GM23338 (cell line): ENCODE measurements around the gene ZBTB7C. TPM values are rescaled to one million over a fixed set of nuclear protein-coding genes. Genes with fewer than 3 reads are reported as not detected.

Experiments
- ATAC-seq: fragments of 200-7000 bp; cut with Tn5 transposase; 3 replicates; pipeline ENCODE4 v1.9.1; 2020
- DNase-seq: peaks from one replicate; pipeline ENCODE4 v3.0.0-alpha.2; 2015; ENCODE audit warnings: low spot score
- H2AFZ ChIP-seq: fragments of 200-600 bp; sonication (generic); 2 replicates; pipeline ENCODE4 v1.8.0; 2016; ENCODE audit warnings: antibody characterized with exemption, mild to moderate bottlenecking, moderate library complexity
- H3F3A ChIP-seq: fragments of 200-600 bp; sonication (generic); replicated peaks from 2 replicates; pipeline ENCODE4 v1.8.0; 2017; ENCODE audit warnings: antibody characterized with exemption, mixed run types, low read depth
- H3K27ac ChIP-seq: fragments of 200-600 bp; sonication (generic); 2 replicates; pipeline ENCODE4 v1.6.1; 2016; ENCODE audit warnings: low read depth
- H3K27me3 ChIP-seq: fragments of 200-600 bp; sonication (generic); 2 replicates; pipeline ENCODE4 v1.8.0; 2016; ENCODE audit warnings: mild to moderate bottlenecking, mixed run types, moderate library complexity; ENCODE audit not compliant: insufficient read depth
- H3K36me3 ChIP-seq: fragments of 200-600 bp; sonication (generic); 2 replicates; pipeline ENCODE4 v1.8.0; 2016; ENCODE audit warnings: mild to moderate bottlenecking; ENCODE audit not compliant: insufficient read depth
- H3K4me1 ChIP-seq: fragments of 200-600 bp; sonication (generic); 2 replicates; pipeline ENCODE4 v1.8.0; 2016; ENCODE audit warnings: mild to moderate bottlenecking, moderate library complexity; ENCODE audit not compliant: insufficient read depth
- H3K4me2 ChIP-seq: fragments of 200-600 bp; sonication (generic); 2 replicates; pipeline ENCODE4 v1.7.1; 2017; ENCODE audit warnings: mixed run types
- H3K4me3 ChIP-seq: fragments of 200-600 bp; sonication (generic); 2 replicates; pipeline ENCODE4 v1.6.1; 2016; ENCODE audit warnings: mixed run types
- H3K79me2 ChIP-seq: fragments of 200-600 bp; sonication (generic); replicated peaks from 2 replicates; pipeline ENCODE4 v1.8.0; 2017; ENCODE audit warnings: mild to moderate bottlenecking; ENCODE audit not compliant: insufficient read depth
- H3K9me2 ChIP-seq: fragments of 200-600 bp; sonication (generic); 2 replicates; pipeline ENCODE4 v1.8.0; 2017; ENCODE audit not compliant: insufficient read depth
- H4K20me1 ChIP-seq: fragments of 200-600 bp; sonication (generic); replicated peaks from 2 replicates; pipeline ENCODE4 v1.8.0; 2017; ENCODE audit warnings: mild to moderate bottlenecking; ENCODE audit not compliant: insufficient read depth
- H3K27ac Mint-ChIP-seq: 2 replicates; pipeline ENCODE4 v1.8.0; 2020; ENCODE audit warnings: inconsistent platforms, mild to moderate bottlenecking, moderate library complexity, mixed read lengths
- H3K27me3 Mint-ChIP-seq: 3 replicates; pipeline ENCODE4 v1.8.0; 2022; ENCODE audit warnings: low read depth, mild to moderate bottlenecking, moderate library complexity, mixed read lengths, inconsistent platforms; ENCODE audit not compliant: insufficient read depth, poor library complexity
- H3K36me3 Mint-ChIP-seq: 3 replicates; pipeline ENCODE4 v1.8.0; 2021; ENCODE audit warnings: low read depth, mild to moderate bottlenecking, inconsistent platforms, moderate library complexity, mixed read lengths
- H3K4me1 Mint-ChIP-seq: 3 replicates; pipeline ENCODE4 v1.8.0; 2020; ENCODE audit warnings: mild to moderate bottlenecking, inconsistent platforms, mixed read lengths
- H3K4me3 Mint-ChIP-seq: 3 replicates; pipeline ENCODE4 v1.8.0; 2021; ENCODE audit warnings: moderate library complexity, mild to moderate bottlenecking, inconsistent platforms, mixed read lengths
- H3K9me3 Mint-ChIP-seq: 3 replicates; pipeline ENCODE4 v1.8.0; 2020; ENCODE audit warnings: moderate library complexity, mild to moderate bottlenecking, inconsistent platforms, mixed read lengths
- CREB1 ChIP-seq: fragments of 250-450 bp; sonication (Bioruptor Pico); IDR thresholded peaks from 2 replicates; pipeline ENCODE4 v1.5.0; 2020; ENCODE audit warnings: low read depth, mild to moderate bottlenecking, moderate library complexity
- CTCF ChIP-seq, 2 experiments: fragments of 200-600 bp in 1 of 2; sonication (generic) in 1 of 2; conservative IDR thresholded peaks; 2 replicates each; pipeline versions ENCODE4 v1.5.1 to v1.6.1; 2016 to 2017; ENCODE audit warnings: antibody characterized with exemption in 2 of 2, low read depth in 2 of 2, mild to moderate bottlenecking in 2 of 2, moderate library complexity in 1 of 2
- ETS1 ChIP-seq: IDR thresholded peaks from 2 replicates; pipeline ENCODE4 v1.6.1; 2016; ENCODE audit warnings: antibody characterized with exemption
- EZH2 ChIP-seq: fragments of 200-600 bp; sonication (generic); IDR thresholded peaks from one replicate; pipeline ENCODE4 v1.8.0; 2017; ENCODE audit warnings: antibody characterized with exemption, mild to moderate bottlenecking, low read depth; ENCODE audit not compliant: unreplicated experiment
- EZH2phosphoT487 ChIP-seq: fragments of 200-600 bp; sonication (generic); IDR thresholded peaks from one replicate; pipeline ENCODE4 v1.8.1; 2018; ENCODE audit warnings: antibody characterized with exemption; ENCODE audit not compliant: unreplicated experiment
- JUNB ChIP-seq: IDR thresholded peaks from one replicate; pipeline ENCODE4 v1.6.1; 2016; ENCODE audit warnings: antibody characterized with exemption; ENCODE audit not compliant: unreplicated experiment
- POLR2AphosphoS5 ChIP-seq: IDR thresholded peaks from 2 replicates; pipeline ENCODE4 v1.6.1; 2016; ENCODE audit warnings: antibody characterized with exemption, low read depth
- REST ChIP-seq: IDR thresholded peaks from one replicate; pipeline ENCODE4 v1.6.1; 2018; ENCODE audit warnings: antibody characterized with exemption; ENCODE audit not compliant: unreplicated experiment
- STAT1 ChIP-seq: IDR thresholded peaks from one replicate; pipeline ENCODE4 v1.6.1; 2016; ENCODE audit warnings: antibody characterized with exemption; ENCODE audit not compliant: unreplicated experiment
- ZNF114 ChIP-seq: fragments of 250-450 bp; sonication (Bioruptor Pico); IDR thresholded peaks from 2 replicates; pipeline ENCODE4 v1.5.0; 2020; ENCODE audit warnings: mild to moderate bottlenecking, moderate library complexity
- ZNF331 ChIP-seq: fragments of 250-450 bp; sonication (Bioruptor Pico); IDR thresholded peaks from 2 replicates; pipeline ENCODE4 v1.5.0; 2020; ENCODE audit warnings: low read depth, mild to moderate bottlenecking, moderate library complexity
- polyA plus RNA-seq: library from polyadenylated mRNA; unstranded; fragments of >200 nt; fragmentation: Nextera tagmentation; extraction: Ambion mirVana; gene quantifications from 2 replicates; pipeline ENCODE4 v1.2.1, GENCODE V29; 2016
- total RNA-seq: library from RNA; depleted of rRNA; stranded (reverse); fragments of >200 nt; shearing (Covaris generic); gene quantifications from 2 replicates; pipeline ENCODE4 v1.2.3, GENCODE V29; 2014

The ZBTB7C gene
- total and polyA plus RNA-seq, 2 experiments from 2014 or later: 0.03 to 0.14 TPM

- TF ChIP-seq CREB1 (CRISPR knock-in tag) (no peak), POLR2AphosphoS5 (no peak), CTCF (conservative IDR thresholded peaks at IDR 0.05; ENCODE audit: low read depth in 2 of 2) (no peak), STAT1 (no peak), REST (no peak), ETS1 (no peak), EZH2 (no peak), EZH2phosphoT487 (no peak), JUNB (no peak), ZNF114 (CRISPR knock-in tag) (no peak), ZNF331 (CRISPR knock-in tag) (no peak)
- Histone ChIP-seq H3K79me2 (no peaks in the 10 kb centered on the region), H3K36me3 (no peaks in the 10 kb centered on the region), H4K20me1 (no peaks in the 10 kb centered on the region), H3K4me3 (no peak overlapping the region), H3K27me3 (no peaks in the 10 kb centered on the region), H3K27ac (no peak overlapping the region), H3K4me1 (peaks cover 14% of the 10 kb centered on the region), H2AFZ (no peak overlapping the region), H3K9me2 (no peaks in the 10 kb centered on the region), H3F3A (no peaks in the 10 kb centered on the region), H3K4me2 (no peak overlapping the region)
- Mint-ChIP-seq H3K27me3 (no peaks in the 10 kb centered on the region), H3K36me3 (no peaks in the 10 kb centered on the region), H3K4me1 (peaks cover 22% of the 10 kb centered on the region), H3K4me3 (no peak overlapping the region), H3K9me3 (no peaks in the 10 kb centered on the region), H3K27ac (no peak overlapping the region)
- DNase-seq (peak; percentile 6), ATAC-seq (no peak)
Observed at GRCh38 chr18:48098538-48098937, 310.6 kb downstream of the ZBTB7C start.
